SK-N-SH treated with all-trans-retinoic acid at 6 μM for 48 hours (cell line): ENCODE results near the gene TREML4.

Experiments
- ATAC-seq: fragments of 200-7000 bp; cut with Tn5 transposase; 3 replicates; pipeline ENCODE4 v1.9.1; 2020; ENCODE audit warnings: mild to moderate bottlenecking, moderate library complexity
- BACH2 ChIP-seq: fragments of 250-450 bp; sonication (Bioruptor Pico); IDR thresholded peaks from 2 replicates; pipeline ENCODE4 v1.9.0; 2021; ENCODE audit warnings: mild to moderate bottlenecking, borderline replicate concordance
- CSDC2 ChIP-seq: fragments of 250-450 bp; sonication (Bioruptor Pico); IDR thresholded peaks from 2 replicates; pipeline ENCODE4 v1.5.0; 2020; ENCODE audit warnings: mild to moderate bottlenecking, moderate library complexity
- ESRRG ChIP-seq: fragments of 250-450 bp; sonication (Bioruptor Pico); IDR thresholded peaks from 2 replicates; pipeline ENCODE4 v1.6.1; 2021; ENCODE audit warnings: mild to moderate bottlenecking
- ISL1 ChIP-seq: fragments of 250-450 bp; sonication (Bioruptor Pico); IDR thresholded peaks from 2 replicates; pipeline ENCODE4 v2.1.2; 2022; ENCODE audit warnings: mild to moderate bottlenecking, moderate library complexity
- PPARA ChIP-seq: fragments of 250-450 bp; sonication (Bioruptor Pico); IDR thresholded peaks from 2 replicates; pipeline ENCODE4 v1.5.0; 2020; ENCODE audit warnings: mild to moderate bottlenecking, borderline replicate concordance
- RARB ChIP-seq: fragments of 250-450 bp; sonication (Bioruptor Pico); IDR thresholded peaks from 2 replicates; pipeline ENCODE4 v1.8.0; 2021; ENCODE audit warnings: mild to moderate bottlenecking, moderate library complexity
- SNAI2 ChIP-seq: fragments of 250-450 bp; sonication (Bioruptor Pico); IDR thresholded peaks from 2 replicates; pipeline ENCODE4 v1.5.0; 2020; ENCODE audit warnings: mild to moderate bottlenecking, moderate library complexity
- TCF4 ChIP-seq: fragments of 250-450 bp; sonication (Bioruptor Pico); IDR thresholded peaks from 2 replicates; pipeline ENCODE4 v1.8.0; 2021; ENCODE audit warnings: mild to moderate bottlenecking, moderate library complexity, borderline replicate concordance
- TOX ChIP-seq: fragments of 250-450 bp; sonication (Bioruptor Pico); IDR thresholded peaks from 2 replicates; pipeline ENCODE4 v1.8.0; 2021; ENCODE audit warnings: mild to moderate bottlenecking, moderate library complexity, borderline replicate concordance
- ZC3H10 ChIP-seq: fragments of 250-450 bp; sonication (Bioruptor Pico); IDR thresholded peaks from 2 replicates; pipeline ENCODE4 v1.5.1; 2021; ENCODE audit warnings: mild to moderate bottlenecking, moderate library complexity
- ZFP3 ChIP-seq: fragments of 250-450 bp; sonication (Bioruptor Pico); IDR thresholded peaks from 2 replicates; pipeline ENCODE4 v1.5.0; 2020; ENCODE audit warnings: mild to moderate bottlenecking, moderate library complexity
- ZFP30 ChIP-seq: fragments of 450-650 bp; formaldehyde crosslinking; IDR thresholded peaks from 2 replicates; pipeline ENCODE4 v1.5.0; 2022; ENCODE audit warnings: mild to moderate bottlenecking, moderate library complexity
- ZNF565 ChIP-seq: fragments of 450-650 bp; formaldehyde crosslinking; conservative IDR thresholded peaks from 2 replicates; pipeline ENCODE4 v1.5.0; 2020; ENCODE audit warnings: low read depth, mild to moderate bottlenecking, moderate library complexity
- ZNF70 ChIP-seq: fragments of 450-650 bp; formaldehyde crosslinking; IDR thresholded peaks from 2 replicates; pipeline ENCODE4 v1.5.0; 2020; ENCODE audit warnings: mild to moderate bottlenecking, moderate library complexity
- ZNF8 ChIP-seq: fragments of 450-650 bp; formaldehyde crosslinking; IDR thresholded peaks from 2 replicates; pipeline ENCODE4 v1.5.0; 2020; ENCODE audit warnings: mild to moderate bottlenecking, moderate library complexity
- TF ChIP-seq, protein P1 (sequence below): fragments of 250-450 bp; sonication (Bioruptor Pico); IDR thresholded peaks from 2 replicates; pipeline ENCODE4 v1.5.1; 2021; ENCODE audit warnings: mild to moderate bottlenecking, moderate library complexity
- TF ChIP-seq, protein P2 (sequence below): fragments of 250-450 bp; sonication (Bioruptor Pico); IDR thresholded peaks from 2 replicates; pipeline ENCODE4 v1.8.0; 2021; ENCODE audit warnings: low read depth, mild to moderate bottlenecking, moderate library complexity, borderline replicate concordance
- TF ChIP-seq, protein P3 (sequence below): fragments of 250-450 bp; sonication (Bioruptor Pico); IDR thresholded peaks from 2 replicates; pipeline ENCODE4 v1.8.0; 2020; ENCODE audit warnings: mild to moderate bottlenecking, moderate library complexity, borderline replicate concordance
- TF ChIP-seq, protein P4 (sequence below): fragments of 250-450 bp; sonication (Bioruptor Pico); IDR thresholded peaks from 2 replicates; pipeline ENCODE4 v1.5.0; 2020; ENCODE audit warnings: mild to moderate bottlenecking, moderate library complexity

TREML4 gene

DNA sequence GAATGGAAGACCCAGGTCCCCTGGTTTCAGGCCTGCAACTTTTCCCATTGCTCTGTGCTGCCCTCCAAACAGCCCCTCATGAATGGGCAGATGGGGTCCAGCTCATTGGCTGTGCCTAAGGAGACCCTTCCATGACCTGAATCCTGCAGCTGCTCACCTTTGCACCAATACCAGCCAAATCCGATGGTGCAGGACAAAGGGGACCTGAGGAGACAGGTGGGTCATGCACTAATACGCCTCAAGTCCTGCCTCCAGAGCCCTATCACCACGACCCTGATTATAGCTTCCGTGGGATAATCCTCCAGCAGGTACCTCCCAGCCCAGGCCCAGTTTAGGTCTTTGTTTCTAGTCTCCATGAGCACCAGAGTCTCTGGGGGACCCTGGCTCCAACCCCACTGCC, 41.6 kb downstream of the TREML4 start:
- TF ChIP-seq, protein P1, sequence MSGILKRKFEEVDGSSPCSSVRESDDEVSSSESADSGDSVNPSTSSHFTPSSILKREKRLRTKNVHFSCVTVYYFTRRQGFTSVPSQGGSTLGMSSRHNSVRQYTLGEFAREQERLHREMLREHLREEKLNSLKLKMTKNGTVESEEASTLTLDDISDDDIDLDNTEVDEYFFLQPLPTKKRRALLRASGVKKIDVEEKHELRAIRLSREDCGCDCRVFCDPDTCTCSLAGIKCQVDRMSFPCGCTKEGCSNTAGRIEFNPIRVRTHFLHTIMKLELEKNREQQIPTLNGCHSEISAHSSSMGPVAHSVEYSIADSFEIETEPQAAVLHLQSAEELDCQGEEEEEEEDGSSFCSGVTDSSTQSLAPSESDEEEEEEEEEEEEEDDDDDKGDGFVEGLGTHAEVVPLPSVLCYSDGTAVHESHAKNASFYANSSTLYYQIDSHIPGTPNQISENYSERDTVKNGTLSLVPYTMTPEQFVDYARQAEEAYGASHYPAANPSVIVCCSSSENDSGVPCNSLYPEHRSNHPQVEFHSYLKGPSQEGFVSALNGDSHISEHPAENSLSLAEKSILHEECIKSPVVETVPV (CRISPR knock-in tag) = no peak
- TF ChIP-seq ZC3H10 (CRISPR knock-in tag) (no peak), ZFP30 (CRISPR knock-in tag) (no peak), RARB (no peak), ZNF70 (CRISPR knock-in tag) (no peak), BACH2 (no peak), PPARA (CRISPR knock-in tag) (no peak), ISL1 (no peak), ESRRG (CRISPR knock-in tag) (no peak), ZNF565 (CRISPR knock-in tag) (no peak), TCF4 (CRISPR knock-in tag) (no peak)
- TF ChIP-seq, protein P2, sequence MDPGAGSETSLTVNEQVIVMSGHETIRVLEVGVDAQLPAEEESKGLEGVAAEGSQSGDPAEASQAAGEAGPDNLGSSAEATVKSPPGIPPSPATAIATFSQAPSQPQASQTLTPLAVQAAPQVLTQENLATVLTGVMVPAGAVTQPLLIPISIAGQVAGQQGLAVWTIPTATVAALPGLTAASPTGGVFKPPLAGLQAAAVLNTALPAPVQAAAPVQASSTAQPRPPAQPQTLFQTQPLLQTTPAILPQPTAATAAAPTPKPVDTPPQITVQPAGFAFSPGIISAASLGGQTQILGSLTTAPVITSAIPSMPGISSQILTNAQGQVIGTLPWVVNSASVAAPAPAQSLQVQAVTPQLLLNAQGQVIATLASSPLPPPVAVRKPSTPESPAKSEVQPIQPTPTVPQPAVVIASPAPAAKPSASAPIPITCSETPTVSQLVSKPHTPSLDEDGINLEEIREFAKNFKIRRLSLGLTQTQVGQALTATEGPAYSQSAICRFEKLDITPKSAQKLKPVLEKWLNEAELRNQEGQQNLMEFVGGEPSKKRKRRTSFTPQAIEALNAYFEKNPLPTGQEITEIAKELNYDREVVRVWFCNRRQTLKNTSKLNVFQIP (CRISPR knock-in tag) = no peak
- TF ChIP-seq, protein P3, sequence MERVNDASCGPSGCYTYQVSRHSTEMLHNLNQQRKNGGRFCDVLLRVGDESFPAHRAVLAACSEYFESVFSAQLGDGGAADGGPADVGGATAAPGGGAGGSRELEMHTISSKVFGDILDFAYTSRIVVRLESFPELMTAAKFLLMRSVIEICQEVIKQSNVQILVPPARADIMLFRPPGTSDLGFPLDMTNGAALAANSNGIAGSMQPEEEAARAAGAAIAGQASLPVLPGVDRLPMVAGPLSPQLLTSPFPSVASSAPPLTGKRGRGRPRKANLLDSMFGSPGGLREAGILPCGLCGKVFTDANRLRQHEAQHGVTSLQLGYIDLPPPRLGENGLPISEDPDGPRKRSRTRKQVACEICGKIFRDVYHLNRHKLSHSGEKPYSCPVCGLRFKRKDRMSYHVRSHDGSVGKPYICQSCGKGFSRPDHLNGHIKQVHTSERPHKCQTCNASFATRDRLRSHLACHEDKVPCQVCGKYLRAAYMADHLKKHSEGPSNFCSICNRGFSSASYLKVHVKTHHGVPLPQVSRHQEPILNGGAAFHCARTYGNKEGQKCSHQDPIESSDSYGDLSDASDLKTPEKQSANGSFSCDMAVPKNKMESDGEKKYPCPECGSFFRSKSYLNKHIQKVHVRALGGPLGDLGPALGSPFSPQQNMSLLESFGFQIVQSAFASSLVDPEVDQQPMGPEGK (CRISPR knock-in tag) = no peak
- TF ChIP-seq, protein P4, sequence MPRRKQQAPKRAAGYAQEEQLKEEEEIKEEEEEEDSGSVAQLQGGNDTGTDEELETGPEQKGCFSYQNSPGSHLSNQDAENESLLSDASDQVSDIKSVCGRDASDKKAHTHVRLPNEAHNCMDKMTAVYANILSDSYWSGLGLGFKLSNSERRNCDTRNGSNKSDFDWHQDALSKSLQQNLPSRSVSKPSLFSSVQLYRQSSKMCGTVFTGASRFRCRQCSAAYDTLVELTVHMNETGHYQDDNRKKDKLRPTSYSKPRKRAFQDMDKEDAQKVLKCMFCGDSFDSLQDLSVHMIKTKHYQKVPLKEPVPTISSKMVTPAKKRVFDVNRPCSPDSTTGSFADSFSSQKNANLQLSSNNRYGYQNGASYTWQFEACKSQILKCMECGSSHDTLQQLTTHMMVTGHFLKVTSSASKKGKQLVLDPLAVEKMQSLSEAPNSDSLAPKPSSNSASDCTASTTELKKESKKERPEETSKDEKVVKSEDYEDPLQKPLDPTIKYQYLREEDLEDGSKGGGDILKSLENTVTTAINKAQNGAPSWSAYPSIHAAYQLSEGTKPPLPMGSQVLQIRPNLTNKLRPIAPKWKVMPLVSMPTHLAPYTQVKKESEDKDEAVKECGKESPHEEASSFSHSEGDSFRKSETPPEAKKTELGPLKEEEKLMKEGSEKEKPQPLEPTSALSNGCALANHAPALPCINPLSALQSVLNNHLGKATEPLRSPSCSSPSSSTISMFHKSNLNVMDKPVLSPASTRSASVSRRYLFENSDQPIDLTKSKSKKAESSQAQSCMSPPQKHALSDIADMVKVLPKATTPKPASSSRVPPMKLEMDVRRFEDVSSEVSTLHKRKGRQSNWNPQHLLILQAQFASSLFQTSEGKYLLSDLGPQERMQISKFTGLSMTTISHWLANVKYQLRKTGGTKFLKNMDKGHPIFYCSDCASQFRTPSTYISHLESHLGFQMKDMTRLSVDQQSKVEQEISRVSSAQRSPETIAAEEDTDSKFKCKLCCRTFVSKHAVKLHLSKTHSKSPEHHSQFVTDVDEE = no peak
- no peak for ATAC-seq

DNA sequence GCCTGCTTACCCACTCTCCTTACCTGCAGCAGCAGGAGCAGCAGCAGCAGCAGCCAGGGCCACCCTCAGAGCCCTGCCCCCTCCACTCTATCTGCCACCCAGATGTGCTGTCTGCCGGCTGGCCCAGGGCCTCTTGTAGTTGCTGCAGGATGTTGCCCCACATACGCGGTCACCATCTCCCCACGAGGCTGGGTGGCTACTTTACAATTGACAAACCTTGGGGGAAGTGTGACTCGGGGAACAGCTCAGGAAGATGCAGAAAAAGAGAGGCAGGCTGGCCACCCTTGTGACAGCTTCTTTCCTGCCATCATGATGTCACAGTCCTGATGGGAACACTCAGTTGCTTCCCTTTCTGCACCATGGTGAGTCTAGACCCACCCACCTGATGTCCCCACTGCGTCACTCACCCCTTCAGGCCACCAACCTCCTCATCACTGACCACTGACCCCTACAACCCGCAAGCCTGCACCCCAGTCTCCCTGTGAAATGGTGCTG, 43.8 kb downstream of the TREML4 start:
- TF ChIP-seq RARB (no peak), ZFP3 (CRISPR knock-in tag) (no peak), TOX (CRISPR knock-in tag) (no peak), ZNF565 (CRISPR knock-in tag) (no peak), SNAI2 (no peak), ESRRG (CRISPR knock-in tag) (no peak), ZNF8 (CRISPR knock-in tag) (no peak), ZFP30 (CRISPR knock-in tag) (no peak), ZC3H10 (CRISPR knock-in tag) (no peak), CSDC2 (no peak)
- TF ChIP-seq, protein P2 (CRISPR knock-in tag) = no peak
- TF ChIP-seq, protein P1 (CRISPR knock-in tag) = no peak
- TF ChIP-seq, protein P4 = no peak
- ATAC-seq = no peak
